GM10847 (cell line): ENCODE results near the gene PROX1.

Experiments used
- POLR2A ChIP-seq: IDR thresholded peaks from 2 replicates; pipeline ENCODE4 v1.6.1; 2011; ENCODE audit not compliant: insufficient read length; ENCODE audit errors: extremely low read depth

PROX1 gene, protein sequence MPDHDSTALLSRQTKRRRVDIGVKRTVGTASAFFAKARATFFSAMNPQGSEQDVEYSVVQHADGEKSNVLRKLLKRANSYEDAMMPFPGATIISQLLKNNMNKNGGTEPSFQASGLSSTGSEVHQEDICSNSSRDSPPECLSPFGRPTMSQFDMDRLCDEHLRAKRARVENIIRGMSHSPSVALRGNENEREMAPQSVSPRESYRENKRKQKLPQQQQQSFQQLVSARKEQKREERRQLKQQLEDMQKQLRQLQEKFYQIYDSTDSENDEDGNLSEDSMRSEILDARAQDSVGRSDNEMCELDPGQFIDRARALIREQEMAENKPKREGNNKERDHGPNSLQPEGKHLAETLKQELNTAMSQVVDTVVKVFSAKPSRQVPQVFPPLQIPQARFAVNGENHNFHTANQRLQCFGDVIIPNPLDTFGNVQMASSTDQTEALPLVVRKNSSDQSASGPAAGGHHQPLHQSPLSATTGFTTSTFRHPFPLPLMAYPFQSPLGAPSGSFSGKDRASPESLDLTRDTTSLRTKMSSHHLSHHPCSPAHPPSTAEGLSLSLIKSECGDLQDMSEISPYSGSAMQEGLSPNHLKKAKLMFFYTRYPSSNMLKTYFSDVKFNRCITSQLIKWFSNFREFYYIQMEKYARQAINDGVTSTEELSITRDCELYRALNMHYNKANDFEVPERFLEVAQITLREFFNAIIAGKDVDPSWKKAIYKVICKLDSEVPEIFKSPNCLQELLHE

DNA sequence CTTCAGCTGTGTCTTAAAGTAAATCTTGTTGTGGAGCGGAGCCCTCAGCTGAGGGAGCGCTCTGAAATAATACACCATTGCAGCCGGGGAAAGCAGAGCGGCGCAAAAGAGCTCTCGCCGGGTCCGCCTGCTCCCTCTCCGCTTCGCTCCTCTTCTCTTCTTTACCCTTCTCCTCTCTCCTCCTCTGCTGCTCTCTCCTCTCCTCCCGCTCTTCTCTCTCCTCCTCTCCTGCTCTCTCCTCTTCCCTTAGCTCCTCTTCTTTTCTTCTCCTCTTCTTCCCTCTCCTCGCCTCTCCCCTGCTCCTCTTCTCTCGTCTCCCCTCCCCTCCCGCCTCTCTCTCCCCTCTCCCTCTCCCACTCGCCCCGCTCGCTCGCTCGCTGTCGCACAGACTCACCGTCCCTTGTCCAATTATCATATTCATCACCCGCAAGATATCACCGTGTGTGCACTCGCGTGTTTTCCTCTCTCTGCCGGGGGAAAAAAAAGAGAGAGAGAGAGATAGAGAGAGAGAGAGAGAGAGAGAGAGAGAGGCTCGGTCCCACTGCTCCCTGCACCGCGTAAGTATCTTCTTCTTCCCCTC is at the start of gene PROX1:
TSS of gene PROX1 (plus strand) at position 47 of the 580 bp plus-strand sequence. CDS start 8,563 bp downstream, outside the sequence.
- no peak for TF ChIP-seq POLR2A

DNA sequence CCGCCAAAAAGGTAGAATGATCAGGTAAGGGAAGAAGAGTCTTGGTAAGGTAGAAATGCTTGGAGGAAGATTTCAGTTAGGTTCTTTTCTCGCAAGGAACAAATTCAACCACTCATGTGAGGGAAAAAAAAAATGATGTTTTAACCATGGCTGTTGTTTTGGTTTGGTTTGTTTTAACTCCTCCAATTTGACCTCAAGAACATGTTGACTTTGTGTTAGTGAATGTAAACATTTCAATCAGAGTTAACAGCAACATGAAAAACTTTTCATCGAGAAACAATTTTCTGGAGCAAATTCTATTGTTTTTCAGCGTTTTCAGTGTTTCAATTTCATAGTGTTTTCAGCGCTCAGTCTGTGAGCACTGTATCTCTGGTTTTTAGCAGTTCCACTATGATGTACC is 49.0 kb upstream of the PROX1 start:
- TF ChIP-seq POLR2A: no peak

DNA sequence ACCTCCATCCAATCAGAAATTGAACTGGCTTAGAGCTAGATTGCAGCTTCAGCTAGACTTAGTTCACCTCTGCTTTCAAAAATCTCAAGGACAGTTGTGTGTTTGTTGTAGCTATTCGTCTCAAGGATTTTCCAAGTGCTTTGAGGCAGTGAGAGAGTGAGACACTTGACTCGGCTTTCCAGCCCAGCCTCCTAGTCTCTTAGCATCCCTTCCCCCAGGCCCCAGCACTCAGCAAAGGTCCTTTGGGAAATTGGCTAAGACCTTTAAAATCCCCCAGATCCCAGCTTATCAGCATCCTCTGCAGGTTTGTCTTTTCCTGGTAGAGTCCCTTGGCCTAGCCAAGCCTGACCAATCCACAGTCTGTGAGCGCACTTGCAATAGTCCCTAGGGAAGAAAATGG is 47.9 kb upstream of the PROX1 start:
- TF ChIP-seq POLR2A: no peak

DNA sequence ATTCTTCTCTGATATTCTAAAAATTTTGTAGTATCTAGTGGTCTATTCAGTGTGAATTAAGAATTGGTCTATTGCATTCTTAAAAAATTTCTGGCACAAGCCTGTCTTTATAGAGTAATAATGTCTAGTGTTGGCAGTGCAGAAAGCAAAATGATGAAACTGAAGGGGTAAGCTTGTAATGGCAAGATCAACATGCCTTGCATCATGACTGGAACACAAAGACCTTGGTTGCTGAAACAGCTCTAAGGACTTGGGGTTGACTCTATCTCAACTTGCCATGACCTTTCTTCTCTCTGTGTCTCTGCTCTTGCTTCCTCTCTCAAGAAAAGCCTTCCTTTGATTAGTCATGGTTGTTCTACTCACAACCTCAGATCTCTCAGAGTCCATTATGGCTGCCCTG is 46.8 kb upstream of the PROX1 start:
- no peak for TF ChIP-seq POLR2A

DNA sequence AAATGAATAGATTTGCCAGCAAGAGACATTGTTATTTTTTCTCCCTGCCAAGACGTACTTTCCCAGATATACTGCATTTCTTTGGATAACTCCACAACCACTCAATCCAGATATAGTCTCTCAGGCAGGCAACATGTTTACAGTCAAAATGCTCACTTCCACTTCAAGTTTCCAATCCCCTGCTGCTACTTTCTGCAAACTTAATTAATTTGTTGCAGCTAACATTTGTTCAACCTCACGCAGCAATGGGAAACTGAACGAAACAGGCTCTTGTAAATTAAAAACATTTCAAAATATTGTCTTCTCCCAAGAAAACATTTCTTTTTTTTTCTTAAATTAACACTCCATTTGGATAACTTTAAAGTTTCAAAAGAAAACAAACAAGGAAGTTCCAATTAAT is 45.7 kb upstream of the PROX1 start:
- TF ChIP-seq POLR2A: no peak

DNA sequence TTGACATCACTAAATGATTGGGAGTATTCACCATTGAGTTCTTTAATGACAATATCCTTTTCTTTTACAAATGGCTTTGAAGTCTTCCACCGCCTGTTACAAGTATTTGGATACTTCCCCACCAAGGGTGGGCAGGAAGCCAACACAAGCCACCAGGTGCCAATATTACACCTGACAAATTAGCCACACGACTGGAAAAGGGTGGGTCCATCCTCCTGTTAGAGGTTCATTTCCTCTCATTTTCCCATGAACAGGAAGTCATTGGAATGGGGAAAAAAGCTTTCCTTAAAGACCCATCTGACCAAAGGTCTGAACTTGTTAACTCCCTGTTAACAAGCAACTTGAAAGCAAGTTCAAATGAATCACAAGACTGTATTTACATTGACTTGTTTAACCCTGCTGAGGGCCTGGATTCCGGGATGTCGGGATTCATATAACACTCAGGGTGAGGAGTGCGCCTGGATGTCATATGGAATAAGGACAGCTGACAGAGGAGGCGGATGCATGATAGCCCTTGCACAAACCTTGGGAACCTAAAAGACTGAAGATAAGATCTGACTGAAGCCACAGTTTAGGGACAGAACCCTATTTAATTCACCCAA is 40.5 kb upstream of the PROX1 start:
- no peak for TF ChIP-seq POLR2A

DNA sequence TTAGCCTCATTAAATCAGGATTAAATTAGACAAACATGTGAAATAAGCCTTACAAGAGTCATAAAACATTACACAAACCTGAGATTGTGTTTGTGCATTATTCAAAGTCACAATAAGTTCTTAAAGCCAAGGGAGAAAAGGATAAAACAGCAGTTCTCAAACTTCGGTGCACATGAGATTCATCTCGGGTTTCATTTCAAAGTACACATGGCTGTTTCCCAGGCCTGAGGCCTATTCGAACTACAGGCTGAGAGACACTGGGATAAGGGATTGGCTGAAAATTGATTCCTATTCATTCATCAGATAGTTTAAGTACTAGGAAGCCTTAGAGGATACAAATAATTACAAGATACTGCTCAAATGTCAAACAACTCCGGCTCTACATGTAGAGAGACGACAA is 35.9 kb upstream of the PROX1 start:
- no peak for TF ChIP-seq POLR2A

DNA sequence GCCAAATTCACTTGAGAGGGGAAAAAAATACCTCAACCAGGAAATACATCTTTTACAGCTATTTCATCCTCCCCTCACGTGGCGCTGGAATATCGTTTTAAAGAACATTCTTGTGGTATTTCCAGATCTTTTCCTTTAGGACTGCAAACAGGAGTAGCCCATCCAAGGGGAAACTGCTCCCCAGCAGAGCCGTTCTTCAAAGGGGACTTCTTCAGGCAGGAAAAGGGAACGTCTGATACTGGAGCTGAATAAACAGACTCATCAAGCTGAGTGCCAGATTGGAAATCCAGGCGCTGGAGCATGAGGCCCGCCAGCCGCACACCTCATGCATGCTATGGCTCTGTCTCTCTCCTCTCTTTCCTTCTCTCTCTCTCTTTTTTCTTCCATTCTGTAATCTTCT is 34.0 kb upstream of the PROX1 start:
- no peak for TF ChIP-seq POLR2A

DNA sequence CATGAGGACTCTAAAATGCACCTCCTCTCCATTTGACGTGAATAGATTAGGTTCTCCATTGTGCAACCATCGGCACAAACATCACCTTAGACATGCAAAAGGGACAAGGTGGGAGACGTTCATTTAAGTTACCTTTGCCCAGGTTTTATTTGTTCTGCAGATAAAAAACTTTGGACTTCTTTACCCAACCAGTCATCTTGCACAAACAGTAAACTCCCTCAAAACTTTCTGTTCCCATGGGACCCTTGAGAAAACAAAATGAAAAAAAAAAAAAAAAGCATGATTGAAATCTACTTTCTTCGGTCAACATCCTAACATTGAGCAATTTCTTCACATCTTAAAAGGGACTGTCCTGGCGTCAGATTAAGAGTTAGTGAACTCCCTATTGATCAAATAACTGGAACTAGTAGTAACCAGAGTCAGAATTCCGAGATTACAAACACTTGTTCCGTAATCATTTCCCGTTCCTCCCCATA is 31.4 kb upstream of the PROX1 start:
- TF ChIP-seq POLR2A: no peak

DNA sequence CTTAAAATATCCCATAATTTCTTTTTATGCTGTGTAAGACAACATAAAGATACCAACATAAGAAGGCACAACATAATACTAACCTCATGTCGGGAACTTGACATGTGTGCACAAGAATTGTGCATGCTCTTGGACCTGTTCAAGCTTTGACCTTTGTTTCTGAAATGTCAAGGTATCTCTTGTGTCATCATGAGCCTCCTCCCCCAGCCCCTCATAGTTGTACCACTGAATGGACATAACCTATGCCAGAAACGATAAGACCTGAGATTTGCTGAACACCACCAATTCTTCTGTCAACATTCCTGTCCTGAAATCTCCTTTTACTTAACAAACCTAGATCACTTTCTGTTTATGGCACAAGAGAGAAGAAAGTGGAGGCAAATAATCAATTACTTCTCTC is 29.4 kb upstream of the PROX1 start:
- no peak for TF ChIP-seq POLR2A

DNA sequence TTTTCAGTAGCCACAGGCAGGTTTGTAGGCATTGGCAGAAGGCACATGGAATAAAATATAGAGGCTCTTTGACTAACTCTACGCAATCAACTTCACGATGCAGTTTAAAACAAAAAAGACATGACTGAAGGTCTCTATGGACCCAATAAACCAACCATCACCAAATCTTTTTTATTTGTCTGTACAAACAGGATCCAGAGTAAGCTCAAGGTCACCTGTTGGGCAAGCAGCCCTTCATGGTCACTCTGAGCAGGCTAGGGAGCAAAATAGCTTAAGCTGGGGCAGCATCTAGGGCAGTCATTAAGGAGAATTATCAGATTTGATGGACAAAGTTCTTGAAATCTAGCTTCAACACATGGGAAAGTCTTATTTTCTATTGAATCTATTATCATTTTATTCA is 26.8 kb upstream of the PROX1 start:
- no peak for TF ChIP-seq POLR2A

DNA sequence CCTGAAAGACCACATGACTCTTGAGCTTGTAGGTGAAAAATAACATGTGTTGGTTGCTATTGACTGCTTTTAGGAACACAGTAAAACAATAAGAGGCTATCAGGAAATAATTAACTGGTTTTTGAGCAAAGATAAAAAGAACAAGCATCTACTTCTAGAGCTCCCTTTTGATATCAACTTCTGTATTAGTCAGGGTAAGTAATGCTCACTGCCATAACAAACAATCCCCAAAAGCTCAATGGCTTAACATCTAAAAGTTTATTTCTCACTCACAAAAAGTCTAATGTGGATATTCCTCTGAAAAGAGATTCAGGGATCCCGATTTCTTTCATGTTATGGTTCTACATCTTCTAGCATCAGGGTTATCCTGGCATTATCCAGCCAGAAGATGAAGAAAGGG is 25.3 kb upstream of the PROX1 start:
- no peak for TF ChIP-seq POLR2A

DNA sequence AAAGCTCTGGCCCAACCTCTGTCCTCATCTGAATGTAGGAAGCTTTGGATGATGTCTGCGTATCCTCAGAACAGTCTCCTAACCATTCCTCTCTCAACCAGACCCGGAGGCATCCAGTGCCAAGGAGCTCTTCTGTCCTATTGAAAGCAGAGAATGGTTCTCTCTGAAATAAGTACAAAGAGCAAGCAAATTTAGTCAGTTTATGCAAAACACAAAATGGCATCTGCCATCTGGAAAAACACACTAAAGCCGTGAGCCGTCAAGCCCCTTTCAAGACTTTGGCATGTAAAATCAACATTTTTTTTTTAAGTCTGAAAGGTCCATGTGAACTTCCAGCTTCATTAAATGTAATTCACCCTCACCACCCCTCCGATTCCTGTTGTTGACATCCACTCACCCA is 21.7 kb upstream of the PROX1 start:
- TF ChIP-seq POLR2A: no peak

DNA sequence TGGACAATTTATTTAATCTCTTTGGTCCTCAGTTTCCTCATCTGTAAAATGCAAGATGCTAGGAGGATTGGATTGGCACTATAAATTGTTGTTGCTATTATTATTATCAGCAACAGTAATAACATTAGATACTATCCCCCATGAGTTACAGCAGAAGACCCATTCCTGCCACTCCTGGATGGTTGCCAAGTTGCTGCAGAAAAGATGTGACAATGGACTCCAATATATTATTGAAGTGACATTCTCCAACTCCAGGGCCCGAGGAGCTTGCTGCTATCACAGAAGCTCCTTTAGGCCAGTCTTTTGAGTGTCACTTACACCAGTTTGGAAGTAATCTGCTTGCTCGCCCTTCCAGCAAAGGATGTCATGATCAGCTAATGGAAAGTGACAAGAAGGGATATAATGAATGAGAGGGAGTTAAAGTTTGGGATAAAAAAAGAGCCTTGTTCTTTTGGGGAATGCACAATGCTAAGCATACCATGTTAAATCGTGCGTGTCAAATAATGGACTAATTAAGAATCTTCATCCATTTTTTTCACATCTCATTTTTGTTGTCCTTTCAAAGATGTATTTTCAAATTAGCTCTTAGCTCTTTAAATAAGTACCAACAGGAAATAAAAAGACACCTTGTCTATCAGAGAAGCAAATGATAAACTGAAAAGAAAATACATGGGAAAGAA is 19.5 kb upstream of the PROX1 start:
- no peak for TF ChIP-seq POLR2A

DNA sequence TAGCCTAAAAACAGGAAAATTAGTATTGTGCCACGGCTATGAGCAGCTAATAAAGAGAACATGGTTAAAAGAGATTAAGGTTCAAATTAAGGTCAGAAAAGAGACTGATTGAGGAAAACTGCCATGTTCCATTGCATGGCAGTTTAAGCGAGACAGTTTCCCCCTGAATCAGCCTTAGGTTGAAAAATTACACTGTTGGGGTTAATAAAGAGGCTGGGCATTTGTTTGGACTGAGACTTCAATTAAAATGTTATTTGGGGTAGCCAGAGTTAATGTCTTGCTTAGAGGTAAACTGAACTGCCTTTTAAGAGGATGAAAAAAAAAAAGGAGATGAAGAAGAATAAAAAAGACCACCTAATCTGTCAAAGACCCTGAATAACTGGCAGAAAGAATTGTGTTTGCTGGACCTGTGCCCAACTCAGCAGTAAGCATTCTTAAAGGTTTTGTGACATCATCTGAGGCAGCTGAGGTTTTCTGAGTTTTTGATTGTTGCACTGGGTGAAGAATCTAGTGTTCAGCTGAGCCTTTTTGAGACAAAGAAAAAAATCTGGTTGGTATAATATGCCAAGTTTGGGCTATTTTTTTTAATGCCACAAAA is 17.7 kb upstream of the PROX1 start:
- no peak for TF ChIP-seq POLR2A
